HepG2 (cell line): ENCODE results near the gene CD300LG. TPM values are rescaled to one million over a fixed set of nuclear protein-coding genes. Genes with fewer than 3 reads are reported as not detected.
A peak's percentile ranks its signal among the peaks of the same experiment; 100 is the strongest.

Source experiments
- BHLHE40 ChIP-seq: IDR thresholded peaks from 2 replicates; pipeline ENCODE4 v1.6.1; 2011; ENCODE audit warnings: low read length, improper control_type of control experiment
- CHCHD3 ChIP-seq: sonication (generic); formaldehyde crosslinking; IDR thresholded peaks from 2 replicates; pipeline ENCODE4 v1.8.0; 2022; ENCODE audit warnings: mild to moderate bottlenecking, missing genetic modification reagents, moderate library complexity
- MED8 ChIP-seq: sonication (generic); formaldehyde crosslinking; IDR thresholded peaks from 2 replicates; pipeline ENCODE4 v1.8.1; 2023; ENCODE audit warnings: mild to moderate bottlenecking, missing genetic modification reagents; ENCODE audit not compliant: insufficient replicate concordance
- MTERF4 ChIP-seq: sonication (generic); formaldehyde crosslinking; IDR thresholded peaks from 2 replicates; pipeline ENCODE4 v1.8.0; 2023; ENCODE audit warnings: mild to moderate bottlenecking, missing genetic modification reagents
- NFKB2 ChIP-seq: sonication (generic); formaldehyde crosslinking; IDR thresholded peaks from 2 replicates; pipeline ENCODE4 v1.4.0; 2020; ENCODE audit warnings: missing genetic modification reagents, borderline replicate concordance
- RNF2 ChIP-seq: fragments of 450-650 bp; conservative IDR thresholded peaks from 2 replicates; pipeline ENCODE4 v1.6.1; 2016; ENCODE audit warnings: low read depth
- SMAD1 ChIP-seq: sonication (generic); formaldehyde crosslinking; IDR thresholded peaks from 2 replicates; pipeline ENCODE4 v1.4.0; 2020; ENCODE audit warnings: missing genetic modification reagents, low read depth, mild to moderate bottlenecking, borderline replicate concordance
- SMAD3 ChIP-seq: sonication (generic); formaldehyde crosslinking; IDR thresholded peaks from 2 replicates; pipeline ENCODE4 v1.4.0; 2020; ENCODE audit warnings: missing genetic modification reagents
- YY1 ChIP-seq: IDR thresholded peaks from 2 replicates; pipeline ENCODE4 v1.6.1; 2011; ENCODE audit warnings: low read length, low read depth, moderate library complexity, mild to moderate bottlenecking; ENCODE audit not compliant: insufficient read depth, insufficient replicate concordance
- ZBTB43 ChIP-seq: sonication (generic); formaldehyde crosslinking; conservative IDR thresholded peaks from 2 replicates; pipeline ENCODE4 v1.4.0; 2020; ENCODE audit warnings: missing genetic modification reagents
- ZNF224 ChIP-seq: sonication (generic); formaldehyde crosslinking; IDR thresholded peaks from 2 replicates; pipeline ENCODE4 v1.5.0; 2020; ENCODE audit warnings: mild to moderate bottlenecking, missing genetic modification reagents
- polyA plus RNA-seq, 8 experiments: library from polyadenylated mRNA; depleted of rRNA in 3 of 8; stranded (reverse) in 7 of 8; unstranded in 1 of 8; fragments of >200 nt; fragmentation: Illumina TruSeq in 4 of 8; extraction: Trizol in 4 of 8; gene quantifications; 2 replicates each; pipeline versions ENCODE4 v1.2.1 to v1.2.3, GENCODE V29; 2011 to 2016; ENCODE audit warnings: low read depth in 4 of 8, missing spikeins in 1 of 8, mixed read lengths in 1 of 8; ENCODE audit not compliant: insufficient read depth in 1 of 8
- total RNA-seq, 5 experiments: library from RNA; depleted of rRNA; stranded (reverse); fragments of >200 nt; fragmentation: Illumina TruSeq; extraction: Trizol; gene quantifications; 2 replicates each; pipeline ENCODE4 v1.2.3, GENCODE V29; 2016; ENCODE audit warnings: low read depth in 1 of 5
- TF ChIP-seq, protein P1 (sequence below): sonication (generic); formaldehyde crosslinking; IDR thresholded peaks from 2 replicates; pipeline ENCODE4 v1.5.0; 2020; ENCODE audit warnings: mild to moderate bottlenecking, missing genetic modification reagents, moderate library complexity
- TF ChIP-seq, protein P2 (sequence below): sonication (generic); formaldehyde crosslinking; IDR thresholded peaks from 2 replicates; pipeline ENCODE4 v1.4.0; 2020; ENCODE audit warnings: mild to moderate bottlenecking, missing genetic modification reagents
- TF ChIP-seq, protein P3 (sequence below): IDR thresholded peaks from 2 replicates; pipeline ENCODE4 v1.6.1; 2016; ENCODE audit warnings: mild to moderate bottlenecking, missing biosample characterization, missing genetic modification reagents
- TF ChIP-seq, protein P4 (sequence below): IDR thresholded peaks from 2 replicates; pipeline ENCODE4 v1.6.1; 2016; ENCODE audit warnings: low read depth, borderline replicate concordance

The CD300LG gene
- total and polyA plus RNA-seq, 2 of the 13 experiments (the other 11 are each of a cell fraction or from before 2014, with no cell fraction given), result not detected

GRCh38 chr17:43878260-43879175 is 31.5 kb downstream of the CD300LG start (continued):
- TF ChIP-seq MTERF4 (CRISPR knock-in tag) (peak; percentile 59; the same call in 1 of the 2 replicates), ZNF224 (no peak), RNF2 (peak; percentile 61; the same call in 1 of the 2 replicates), NFKB2 (CRISPR knock-in tag) (peak; percentile 23; the same call in 1 of the 2 replicates), CHCHD3 (CRISPR knock-in tag) (no peak), YY1 (no peak), MED8 (no peak), ZBTB43 (CRISPR knock-in tag) (no peak), BHLHE40 (peak; percentile 34; the same call in 1 of the 2 replicates), SMAD1 (CRISPR knock-in tag) (peak; percentile 71; the same call in 1 of the 2 replicates), SMAD3 (CRISPR knock-in tag) (no peak)
- TF ChIP-seq, protein P1, sequence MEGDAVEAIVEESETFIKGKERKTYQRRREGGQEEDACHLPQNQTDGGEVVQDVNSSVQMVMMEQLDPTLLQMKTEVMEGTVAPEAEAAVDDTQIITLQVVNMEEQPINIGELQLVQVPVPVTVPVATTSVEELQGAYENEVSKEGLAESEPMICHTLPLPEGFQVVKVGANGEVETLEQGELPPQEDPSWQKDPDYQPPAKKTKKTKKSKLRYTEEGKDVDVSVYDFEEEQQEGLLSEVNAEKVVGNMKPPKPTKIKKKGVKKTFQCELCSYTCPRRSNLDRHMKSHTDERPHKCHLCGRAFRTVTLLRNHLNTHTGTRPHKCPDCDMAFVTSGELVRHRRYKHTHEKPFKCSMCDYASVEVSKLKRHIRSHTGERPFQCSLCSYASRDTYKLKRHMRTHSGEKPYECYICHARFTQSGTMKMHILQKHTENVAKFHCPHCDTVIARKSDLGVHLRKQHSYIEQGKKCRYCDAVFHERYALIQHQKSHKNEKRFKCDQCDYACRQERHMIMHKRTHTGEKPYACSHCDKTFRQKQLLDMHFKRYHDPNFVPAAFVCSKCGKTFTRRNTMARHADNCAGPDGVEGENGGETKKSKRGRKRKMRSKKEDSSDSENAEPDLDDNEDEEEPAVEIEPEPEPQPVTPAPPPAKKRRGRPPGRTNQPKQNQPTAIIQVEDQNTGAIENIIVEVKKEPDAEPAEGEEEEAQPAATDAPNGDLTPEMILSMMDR, result peak; percentile 96
- TF ChIP-seq, protein P2, sequence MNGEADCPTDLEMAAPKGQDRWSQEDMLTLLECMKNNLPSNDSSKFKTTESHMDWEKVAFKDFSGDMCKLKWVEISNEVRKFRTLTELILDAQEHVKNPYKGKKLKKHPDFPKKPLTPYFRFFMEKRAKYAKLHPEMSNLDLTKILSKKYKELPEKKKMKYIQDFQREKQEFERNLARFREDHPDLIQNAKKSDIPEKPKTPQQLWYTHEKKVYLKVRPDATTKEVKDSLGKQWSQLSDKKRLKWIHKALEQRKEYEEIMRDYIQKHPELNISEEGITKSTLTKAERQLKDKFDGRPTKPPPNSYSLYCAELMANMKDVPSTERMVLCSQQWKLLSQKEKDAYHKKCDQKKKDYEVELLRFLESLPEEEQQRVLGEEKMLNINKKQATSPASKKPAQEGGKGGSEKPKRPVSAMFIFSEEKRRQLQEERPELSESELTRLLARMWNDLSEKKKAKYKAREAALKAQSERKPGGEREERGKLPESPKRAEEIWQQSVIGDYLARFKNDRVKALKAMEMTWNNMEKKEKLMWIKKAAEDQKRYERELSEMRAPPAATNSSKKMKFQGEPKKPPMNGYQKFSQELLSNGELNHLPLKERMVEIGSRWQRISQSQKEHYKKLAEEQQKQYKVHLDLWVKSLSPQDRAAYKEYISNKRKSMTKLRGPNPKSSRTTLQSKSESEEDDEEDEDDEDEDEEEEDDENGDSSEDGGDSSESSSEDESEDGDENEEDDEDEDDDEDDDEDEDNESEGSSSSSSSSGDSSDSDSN, result peak; percentile 51; the same call in 1 of the 2 replicates
- TF ChIP-seq, protein P3, sequence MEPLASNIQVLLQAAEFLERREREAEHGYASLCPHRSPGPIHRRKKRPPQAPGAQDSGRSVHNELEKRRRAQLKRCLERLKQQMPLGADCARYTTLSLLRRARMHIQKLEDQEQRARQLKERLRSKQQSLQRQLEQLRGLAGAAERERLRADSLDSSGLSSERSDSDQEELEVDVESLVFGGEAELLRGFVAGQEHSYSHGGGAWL, result no peak
- TF ChIP-seq, protein P4, sequence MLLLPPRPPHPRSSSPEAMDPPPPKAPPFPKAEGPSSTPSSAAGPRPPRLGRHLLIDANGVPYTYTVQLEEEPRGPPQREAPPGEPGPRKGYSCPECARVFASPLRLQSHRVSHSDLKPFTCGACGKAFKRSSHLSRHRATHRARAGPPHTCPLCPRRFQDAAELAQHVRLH (CRISPR knock-in tag), result 0 out of 2 replicates have a peak, but pooled peaks have one; percentile 74
